GM12873 (cell line): ENCODE data around the gene NXPH2.

Experiments used
- TF ChIP-seq, protein P1 (sequence below): IDR thresholded peaks from 2 replicates; pipeline ENCODE4 v1.5.1; 2012; ENCODE audit warnings: low read depth, mild to moderate bottlenecking, moderate library complexity, low read length, control low read depth; ENCODE audit not compliant: insufficient read depth; ENCODE audit errors: missing control alignments

NXPH2 gene

GRCh38 chr2:138777996-138778395 is 2.2 kb downstream of the NXPH2 start:
- TF ChIP-seq, protein P1, sequence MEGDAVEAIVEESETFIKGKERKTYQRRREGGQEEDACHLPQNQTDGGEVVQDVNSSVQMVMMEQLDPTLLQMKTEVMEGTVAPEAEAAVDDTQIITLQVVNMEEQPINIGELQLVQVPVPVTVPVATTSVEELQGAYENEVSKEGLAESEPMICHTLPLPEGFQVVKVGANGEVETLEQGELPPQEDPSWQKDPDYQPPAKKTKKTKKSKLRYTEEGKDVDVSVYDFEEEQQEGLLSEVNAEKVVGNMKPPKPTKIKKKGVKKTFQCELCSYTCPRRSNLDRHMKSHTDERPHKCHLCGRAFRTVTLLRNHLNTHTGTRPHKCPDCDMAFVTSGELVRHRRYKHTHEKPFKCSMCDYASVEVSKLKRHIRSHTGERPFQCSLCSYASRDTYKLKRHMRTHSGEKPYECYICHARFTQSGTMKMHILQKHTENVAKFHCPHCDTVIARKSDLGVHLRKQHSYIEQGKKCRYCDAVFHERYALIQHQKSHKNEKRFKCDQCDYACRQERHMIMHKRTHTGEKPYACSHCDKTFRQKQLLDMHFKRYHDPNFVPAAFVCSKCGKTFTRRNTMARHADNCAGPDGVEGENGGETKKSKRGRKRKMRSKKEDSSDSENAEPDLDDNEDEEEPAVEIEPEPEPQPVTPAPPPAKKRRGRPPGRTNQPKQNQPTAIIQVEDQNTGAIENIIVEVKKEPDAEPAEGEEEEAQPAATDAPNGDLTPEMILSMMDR: no peak

GRCh38 chr2:138775736-138776135 is 4.5 kb downstream of the NXPH2 start:
- TF ChIP-seq, protein P1: no peak

- TF ChIP-seq, protein P1: no peak
Observed at GRCh38 chr2:138771534-138771933, 8.7 kb downstream of the NXPH2 start.

GRCh38 chr2:138767101-138767500 is 13.1 kb downstream of the NXPH2 start:
- TF ChIP-seq, protein P1: no peak

GRCh38 chr2:138766464-138766863 is 13.7 kb downstream of the NXPH2 start:
- TF ChIP-seq, protein P1: no peak

DNA sequence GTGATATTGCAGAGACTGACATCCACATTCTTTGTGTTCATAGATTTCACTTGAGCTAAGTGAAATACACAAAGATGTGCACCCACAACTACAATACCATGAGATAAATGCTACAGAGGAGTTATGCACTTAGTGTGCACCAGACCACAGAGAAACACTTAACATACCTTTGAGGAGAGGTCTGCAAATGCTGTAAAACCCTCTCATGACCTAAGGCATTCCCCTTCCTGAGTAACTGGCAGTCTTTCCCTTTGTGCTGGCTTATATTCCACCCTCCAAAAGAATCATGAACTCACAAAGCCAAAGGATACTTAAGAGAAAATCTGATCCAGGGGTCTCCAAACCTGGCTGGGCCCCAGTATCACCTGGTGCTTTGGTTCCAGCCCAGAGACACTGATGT is 16.2 kb downstream of the NXPH2 start:
- TF ChIP-seq, protein P1: no peak

DNA sequence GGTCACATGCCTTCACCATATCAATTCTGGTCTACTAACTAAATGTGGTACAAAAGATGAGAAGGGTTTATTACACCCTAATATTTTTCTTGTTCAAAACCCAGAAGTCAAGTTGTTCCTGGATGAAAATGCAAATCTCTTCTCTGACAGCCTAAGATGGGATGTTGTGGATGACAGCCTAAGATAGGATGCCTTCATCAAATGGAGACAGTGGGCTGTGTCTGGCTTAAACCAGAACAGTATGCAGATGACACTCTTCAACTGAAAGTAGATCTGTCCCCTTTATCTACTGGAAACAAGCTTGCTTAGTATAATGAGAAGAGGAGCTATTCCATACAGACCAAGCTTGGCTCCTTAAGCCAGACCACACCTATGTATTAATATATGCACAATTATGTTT is 17.7 kb downstream of the NXPH2 start:
- TF ChIP-seq, protein P1: no peak
